Activated T-cell treated with anti-CD3 and anti-CD28 coated beads for 48 hours (primary cell): Measurements from ENCODE around the gene LPO.

ENCODE experiments used
- DNase-seq: peaks from one replicate; pipeline ENCODE4 v3.0.0-alpha.2; 2020; ENCODE audit warnings: low read depth

LPO gene

DNA sequence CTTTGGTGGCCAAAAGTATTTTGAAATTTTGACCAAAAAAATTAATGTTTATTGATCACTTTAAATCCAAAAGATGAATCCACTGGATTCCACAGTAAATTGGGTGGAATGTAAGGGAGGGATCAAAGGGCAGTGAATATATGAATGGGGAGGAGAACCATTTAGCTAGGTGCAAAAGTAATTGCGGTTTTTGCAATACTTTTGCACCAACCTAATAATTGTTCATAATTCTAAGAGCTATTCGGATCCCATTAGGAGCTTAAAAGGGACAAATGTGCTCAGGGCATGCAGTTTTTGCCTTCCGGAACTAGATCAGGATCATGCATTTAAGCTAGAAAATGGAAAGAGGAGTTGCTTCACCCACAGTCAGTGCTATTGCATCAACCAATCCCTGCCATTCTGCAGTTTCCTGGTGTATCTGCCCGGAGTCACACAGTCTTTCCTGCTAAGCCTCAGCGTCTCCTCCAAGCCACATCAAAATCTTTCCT lies at the start of gene LPO:
LPO (plus strand) TSS at position 438 of the 488 bp plus-strand sequence. CDS start 4,396 bp downstream, outside the sequence.
- DNase-seq, result no peak

DNA sequence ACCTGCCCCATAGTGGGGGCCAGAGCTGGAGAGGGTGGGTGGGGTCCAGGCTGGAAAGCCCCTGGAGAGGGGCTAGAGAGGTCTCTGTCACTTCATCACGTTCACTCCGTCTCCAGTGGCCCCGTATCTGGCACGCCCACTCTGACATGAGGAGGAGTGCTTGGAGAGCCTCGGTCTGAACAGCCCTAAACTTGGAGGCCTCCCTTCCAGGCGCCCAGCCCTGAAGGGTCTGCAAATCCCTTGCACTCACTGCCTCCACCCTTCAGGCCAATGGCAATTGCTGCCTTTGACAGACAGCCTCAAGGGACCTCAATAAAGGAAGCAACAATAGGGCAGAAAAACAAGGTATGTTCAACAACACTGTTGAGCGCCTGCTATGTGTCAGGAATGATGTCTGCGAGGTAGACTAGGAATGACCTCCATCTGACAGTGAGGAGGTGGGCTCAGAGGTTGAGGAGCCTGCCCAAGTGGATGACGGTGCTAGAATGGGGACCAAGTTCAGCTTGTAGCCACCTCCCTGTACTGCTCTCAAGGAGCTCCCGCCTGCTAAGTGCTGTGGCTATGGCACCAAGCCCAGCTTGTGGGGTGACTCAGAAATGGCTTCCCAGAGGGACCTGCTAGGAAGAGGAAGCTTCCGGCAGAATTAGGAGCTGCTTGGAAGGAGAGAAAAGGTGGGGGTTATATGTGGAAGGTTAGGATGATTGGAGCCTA lies 48.8 kb upstream of the LPO start:
- no peak for DNase-seq

DNA sequence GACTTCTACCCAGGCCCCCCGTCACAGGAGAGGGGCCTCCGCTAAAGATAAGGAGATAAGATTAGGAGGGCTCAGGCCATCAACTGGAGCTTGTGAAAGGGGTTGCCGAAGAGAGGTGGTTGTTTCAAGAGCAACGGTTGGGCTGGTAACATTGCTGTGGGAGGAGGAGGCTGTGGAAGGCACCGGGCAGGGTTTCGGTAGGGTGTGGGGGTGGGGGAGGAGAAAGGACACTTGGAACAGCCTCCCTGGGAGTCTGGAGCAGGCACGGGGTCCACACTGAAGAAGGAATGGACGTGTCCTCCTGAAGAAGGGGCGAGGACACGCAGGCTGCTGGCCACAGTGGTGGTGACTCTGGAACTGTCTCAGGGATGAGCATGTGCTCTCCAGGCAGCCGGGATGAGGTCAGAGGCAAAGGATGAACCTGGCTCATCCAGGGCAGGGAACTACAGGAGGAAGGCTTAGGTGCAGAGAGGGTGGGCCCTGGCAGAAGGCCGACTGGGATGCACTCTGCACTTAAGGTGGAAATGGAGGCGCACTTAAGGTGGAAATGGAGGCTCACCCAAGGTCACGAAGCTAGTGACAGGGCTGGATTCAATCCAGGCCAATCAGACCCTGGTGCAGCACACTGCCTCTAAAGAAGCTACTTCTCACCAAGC lies 47.0 kb upstream of the LPO start:
- DNase-seq, result no peak

DNA sequence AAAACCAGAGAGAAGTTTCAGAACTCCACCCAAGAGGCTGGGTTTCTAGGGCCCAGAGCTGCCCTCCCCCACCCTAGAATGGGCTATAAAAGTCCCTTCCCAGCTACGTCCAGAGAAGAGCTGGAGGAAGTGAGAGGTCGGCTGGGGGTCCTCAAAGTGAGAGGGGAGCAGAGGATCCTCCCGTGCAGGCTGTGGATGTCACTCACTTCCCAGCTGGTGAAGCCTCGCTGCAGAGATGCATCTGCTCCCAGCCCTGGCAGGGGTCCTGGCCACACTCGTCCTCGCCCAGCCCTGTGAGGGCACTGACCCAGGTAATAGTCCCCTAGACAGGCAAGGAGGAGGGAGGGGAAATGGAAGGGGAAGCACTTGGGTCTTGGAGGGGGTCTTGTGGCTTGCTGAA lies 45.8 kb upstream of the LPO start, which contains the start of gene EPX:
EPX (plus strand) TSS at position 115 of the 400 bp plus-strand sequence; CDS start at position 236, 121 bp downstream.
- no peak for DNase-seq

DNA sequence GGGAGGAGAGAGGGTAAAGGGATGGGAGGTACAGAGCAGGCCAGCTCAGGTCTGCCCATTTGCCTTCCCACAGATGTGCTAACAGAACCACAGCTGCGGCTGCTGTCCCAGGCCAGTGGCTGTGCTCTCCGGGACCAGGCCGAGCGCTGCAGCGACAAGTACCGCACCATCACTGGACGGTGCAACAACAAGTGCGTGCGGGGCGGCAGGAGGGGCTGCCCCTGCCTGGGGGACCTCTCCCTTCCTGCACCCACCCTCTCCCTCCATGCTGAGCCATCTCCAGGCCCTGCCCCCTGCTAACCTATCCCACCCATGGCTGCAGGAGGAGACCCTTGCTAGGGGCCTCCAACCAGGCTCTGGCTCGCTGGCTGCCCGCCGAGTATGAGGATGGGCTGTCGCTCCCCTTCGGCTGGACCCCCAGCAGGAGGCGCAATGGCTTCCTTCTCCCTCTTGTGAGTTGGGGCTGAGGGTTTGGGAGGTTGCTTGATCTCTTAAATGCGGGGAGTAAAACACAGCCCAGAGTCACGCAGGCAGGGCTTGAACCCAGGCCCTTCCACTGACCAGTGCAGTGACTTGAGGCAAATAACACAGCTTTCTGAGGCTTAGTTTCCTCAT lies 44.6 kb upstream of the LPO start:
- DNase-seq, result no peak

DNA sequence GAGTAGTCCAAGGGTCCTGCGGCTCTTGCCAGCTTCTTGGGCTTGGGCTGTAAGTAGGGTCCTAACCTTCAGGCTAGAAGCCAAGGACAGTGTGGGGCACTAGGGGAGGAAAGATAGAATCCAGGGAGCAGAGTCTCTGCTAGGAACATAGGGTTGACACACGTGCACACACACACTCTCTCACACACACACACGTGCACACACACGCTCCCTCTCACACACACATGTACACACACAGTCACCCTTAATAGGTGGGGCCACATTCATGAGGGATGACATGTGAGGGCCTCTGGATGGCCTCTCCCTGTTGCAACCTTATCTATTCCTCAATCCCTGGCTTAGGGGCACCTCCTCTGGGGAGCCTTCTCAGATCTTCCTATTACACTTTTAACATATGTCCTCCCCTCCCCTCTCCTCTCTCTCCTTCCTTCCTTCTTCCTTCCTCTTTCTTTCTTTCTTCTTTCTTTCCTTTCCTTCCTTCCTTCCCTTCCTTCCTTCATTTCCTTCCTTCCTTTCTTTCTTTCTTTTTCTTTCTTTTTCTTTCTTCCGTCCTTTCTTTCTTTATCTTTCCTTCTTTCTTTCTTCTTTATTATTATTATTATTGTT lies 42.8 kb upstream of the LPO start:
- DNase-seq, result no peak

DNA sequence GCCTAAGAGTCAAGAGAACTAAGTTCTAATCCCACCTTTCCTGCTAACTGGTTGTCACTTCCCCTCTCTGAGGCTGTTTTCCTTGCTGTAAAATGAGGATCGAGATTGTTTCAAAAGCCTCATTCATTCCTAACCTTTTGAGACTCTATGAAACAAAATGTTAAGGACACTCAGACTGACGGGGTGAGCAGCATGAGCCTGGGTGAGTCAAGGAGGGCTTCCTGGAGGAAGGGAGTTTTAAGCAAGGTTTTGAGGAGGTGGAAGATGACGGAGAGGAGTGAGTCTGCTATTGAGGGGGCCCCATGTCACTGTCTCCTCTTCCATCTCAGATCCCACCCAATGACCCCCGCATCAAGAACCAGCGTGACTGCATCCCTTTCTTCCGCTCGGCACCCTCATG lies 41.8 kb upstream of the LPO start:
- DNase-seq, result no peak

DNA sequence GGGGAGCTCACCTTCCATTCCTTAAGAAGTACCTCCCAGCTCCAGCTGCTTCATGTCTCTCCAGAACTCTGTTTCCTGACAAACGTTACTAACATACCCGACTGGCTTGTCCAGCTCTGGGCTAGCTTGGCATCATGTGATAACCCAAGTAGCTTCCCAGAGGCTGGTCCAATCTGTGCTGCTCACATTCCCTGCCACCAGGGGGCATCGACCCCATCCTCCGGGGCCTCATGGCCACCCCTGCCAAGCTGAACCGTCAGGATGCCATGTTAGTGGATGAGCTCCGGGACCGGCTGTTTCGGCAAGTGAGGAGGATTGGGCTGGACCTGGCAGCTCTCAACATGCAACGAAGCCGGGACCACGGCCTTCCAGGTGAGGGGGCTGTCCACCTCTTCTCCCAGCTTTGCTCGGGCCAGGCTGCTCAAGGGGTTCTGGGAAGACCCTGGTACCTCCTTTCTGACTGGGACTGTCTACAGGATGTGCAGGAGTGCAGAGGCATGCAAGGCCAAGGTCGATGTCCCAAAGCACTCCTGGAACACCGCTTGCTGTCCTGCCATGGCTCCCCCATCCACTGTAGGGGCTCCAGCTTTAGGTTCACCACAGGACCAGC lies 38.3 kb upstream of the LPO start:
- DNase-seq, result peak; percentile 59

DNA sequence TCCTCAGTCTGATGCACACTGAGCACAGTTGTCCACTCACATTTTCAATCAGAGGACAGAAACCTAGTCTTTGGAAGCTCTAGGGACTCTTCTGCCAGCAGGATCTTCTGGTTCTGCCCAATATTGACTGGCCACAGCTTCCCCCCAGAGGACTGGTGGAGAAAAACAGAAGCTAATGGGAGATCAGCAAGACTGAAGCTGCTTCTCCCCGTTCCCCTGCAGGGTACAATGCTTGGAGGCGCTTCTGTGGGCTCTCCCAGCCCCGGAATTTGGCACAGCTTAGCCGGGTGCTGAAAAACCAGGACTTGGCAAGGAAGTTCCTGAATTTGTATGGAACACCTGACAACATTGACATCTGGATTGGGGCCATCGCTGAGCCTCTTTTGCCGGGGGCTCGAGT lies 35.5 kb upstream of the LPO start:
- no peak for DNase-seq

DNA sequence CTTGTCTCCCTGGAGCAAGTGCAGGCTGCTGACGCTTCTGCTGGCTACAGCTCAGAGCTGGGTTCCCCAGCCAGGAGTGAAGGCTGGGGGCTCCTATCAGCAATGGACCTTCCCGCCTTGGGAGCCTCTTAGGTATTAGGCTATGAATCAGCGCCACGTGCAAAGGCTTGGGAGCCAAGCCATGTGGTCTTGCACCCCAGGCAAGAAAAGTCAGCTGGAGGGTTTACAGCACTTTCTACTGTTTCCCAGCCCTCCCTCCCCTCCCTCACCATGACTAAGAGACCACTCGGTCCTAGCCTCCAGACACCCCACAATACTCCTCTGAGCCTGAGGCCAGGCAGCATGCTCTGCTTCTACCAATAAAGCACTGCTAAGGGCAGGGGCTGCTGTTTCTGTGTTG lies 33.6 kb upstream of the LPO start:
- no peak for DNase-seq

DNA sequence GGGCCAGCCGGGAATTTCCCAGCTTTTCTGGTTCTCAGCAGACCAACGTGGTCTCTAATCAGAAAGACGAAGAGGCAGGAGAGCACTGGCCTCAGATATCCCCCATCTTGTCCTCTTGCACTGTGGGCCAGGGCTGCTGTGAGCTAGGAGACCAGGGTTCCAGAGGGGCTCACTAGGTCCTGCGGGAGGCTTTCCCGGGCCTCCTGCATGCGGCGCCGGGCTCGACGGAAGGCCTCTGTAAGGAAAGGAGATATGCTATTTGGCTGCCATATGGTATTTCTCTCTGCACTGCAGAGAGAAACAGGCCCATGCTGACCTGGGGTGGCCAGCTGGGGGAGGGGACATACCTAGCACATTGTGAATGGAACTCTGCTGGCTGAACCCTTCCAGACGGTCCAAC lies 32.4 kb upstream of the LPO start:
- DNase-seq, result no peak

DNA sequence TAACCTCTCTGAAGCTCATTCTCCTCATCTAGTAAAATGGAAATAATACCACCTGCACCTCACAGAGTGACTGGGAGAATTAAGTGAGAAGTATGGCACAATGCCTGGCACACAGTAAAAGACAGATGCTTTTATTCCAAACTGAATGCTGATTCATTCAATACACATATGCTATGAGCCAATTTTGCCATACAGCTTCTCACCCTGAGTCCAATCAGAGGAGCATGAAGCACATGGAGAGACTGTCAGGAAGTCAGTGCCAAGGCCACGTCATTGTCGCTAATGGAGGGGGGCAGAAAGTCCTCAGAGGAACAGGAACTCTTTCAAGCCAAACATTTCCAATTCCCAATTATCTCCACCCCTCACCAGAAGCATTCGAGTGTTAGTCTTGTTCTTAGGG lies 30.9 kb upstream of the LPO start:
- DNase-seq, result no peak

DNA sequence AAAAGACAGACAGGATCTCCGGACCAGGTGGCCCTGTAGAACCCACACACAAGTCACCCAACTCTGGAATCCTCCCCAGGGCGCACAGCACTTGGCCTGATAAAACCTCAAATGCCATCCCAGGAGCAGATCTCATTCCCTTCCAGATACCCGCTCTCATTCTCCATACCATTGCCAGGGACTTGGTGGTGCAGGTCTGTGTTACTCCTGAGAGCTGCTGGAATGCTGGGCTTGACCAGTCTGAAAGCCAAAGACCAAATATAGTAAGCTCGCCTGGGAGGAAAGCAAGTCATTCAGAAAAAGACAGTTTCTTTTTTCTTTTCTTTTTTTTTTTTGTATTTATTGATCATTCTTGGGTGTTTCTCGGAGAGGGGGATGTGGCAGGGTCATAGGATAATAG lies 30.0 kb upstream of the LPO start:
- no peak for DNase-seq

DNA sequence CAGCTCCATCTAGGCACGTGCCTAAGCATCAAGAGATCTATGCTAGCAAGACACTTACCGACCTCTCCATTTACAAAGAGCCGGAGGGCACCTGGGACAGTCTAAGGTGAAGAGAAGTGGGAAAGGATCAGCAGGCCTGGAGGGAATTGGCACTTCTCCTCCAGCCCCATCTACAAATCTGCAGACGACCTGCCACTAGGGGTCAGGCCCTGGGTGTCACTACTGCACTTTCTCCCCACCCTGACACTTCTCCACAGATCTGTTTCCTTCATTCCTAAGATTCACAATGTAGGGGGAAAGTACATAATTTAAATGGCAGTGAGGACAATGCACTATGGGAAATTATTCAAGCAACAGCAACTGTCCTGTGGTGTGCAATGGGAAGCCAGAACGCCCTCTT lies 27.5 kb upstream of the LPO start:
- no peak for DNase-seq

DNA sequence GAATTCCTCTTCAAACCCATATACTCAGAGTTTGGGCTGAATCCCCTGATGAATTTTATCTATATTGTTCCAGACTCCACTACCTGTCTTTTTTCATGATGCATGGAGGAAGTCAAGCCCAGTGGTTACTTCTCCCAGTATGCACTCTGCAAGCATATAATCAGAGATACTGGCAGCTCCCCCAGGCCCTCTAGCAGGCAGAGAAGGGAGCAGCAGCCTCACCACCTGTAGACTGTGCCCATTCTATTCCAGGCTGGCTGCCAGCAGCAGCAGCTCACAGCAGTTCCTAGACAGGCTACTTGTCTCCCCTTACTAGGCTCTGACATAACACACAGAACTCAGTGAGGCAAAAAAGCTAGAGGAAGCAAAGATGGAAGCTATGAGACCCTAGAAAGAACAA lies 22.7 kb upstream of the LPO start:
- DNase-seq, result no peak

DNA sequence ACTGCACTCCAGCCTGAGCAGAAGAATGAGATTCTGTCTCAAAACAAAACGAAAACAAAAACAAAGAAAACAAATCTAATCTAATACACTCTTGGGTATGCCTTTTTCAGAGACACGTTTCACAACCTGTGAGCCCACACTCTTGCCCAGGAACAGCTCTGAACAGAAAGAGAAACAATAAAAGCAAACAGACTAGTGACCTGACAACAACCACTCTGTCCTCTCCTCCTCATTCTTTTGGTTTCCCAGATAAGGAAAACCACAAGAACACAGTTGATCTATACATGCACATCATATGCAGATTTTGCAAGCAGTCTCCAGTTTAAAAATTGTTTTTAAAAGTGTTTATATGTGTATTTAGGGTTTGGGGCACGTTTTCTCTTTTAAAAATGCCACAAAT lies 20.6 kb upstream of the LPO start:
- no peak for DNase-seq

DNA sequence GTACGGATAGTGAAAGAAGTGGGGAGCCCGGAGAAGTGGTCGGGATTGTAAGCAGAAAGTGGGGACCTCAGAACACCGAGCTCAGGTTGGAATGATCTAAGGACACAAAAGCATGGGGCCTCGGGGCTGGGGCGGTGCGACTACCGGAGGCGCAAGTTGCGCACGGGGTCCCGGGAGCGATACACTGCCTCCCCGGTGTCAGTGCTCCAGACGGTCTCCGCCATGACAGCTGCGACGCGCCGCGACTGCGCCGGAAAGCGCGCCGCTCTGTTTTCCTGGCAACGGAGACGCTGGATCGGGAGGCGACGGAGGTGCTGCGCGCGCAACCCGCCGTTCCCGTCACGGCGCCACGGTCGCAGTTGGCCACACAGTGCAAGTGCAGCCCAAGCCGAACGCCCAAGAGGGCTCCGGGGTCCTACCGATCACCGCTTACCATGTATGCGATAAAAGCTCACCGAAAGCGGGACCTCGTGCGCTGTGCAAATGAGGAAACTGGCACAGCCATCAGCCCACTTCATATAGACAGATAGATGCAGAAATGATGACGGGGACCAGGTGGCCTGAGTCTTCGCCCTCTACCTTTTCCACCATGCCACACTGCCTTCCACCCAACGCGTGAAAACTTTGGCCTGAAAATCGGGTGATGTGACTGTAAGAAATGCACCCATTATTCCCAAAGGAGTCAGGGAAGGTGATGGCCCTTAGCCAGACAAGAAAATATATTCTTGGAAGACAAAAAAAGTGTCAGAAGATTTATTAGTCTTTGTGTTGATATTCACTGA lies 19.2 kb upstream of the LPO start, which contains the start of gene MKS1:
MKS1 (minus strand) TSS at position 249 of the 782 bp plus-strand sequence; CDS start at position 224, 25 bp downstream.
- peak; percentile 97 for DNase-seq

DNA sequence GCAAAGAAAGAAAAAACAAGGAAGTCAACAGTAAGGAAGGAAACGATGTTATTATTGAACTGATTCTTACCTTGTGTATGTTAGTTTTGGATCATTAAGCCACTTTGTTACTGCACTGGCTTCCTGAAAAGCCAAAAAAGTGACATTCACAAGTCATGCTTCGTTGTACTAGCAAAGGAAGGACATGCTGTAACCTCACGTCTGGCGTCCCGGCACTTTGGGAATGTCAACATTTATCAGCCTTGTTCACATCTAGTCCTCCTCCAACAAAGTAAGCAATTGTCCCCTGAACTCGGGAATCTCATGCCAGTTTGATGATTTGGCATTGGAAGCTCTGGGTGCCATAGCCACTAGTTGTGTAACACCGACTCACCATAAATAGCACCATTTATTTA lies 18.6 kb upstream of the LPO start:
- no peak for DNase-seq

DNA sequence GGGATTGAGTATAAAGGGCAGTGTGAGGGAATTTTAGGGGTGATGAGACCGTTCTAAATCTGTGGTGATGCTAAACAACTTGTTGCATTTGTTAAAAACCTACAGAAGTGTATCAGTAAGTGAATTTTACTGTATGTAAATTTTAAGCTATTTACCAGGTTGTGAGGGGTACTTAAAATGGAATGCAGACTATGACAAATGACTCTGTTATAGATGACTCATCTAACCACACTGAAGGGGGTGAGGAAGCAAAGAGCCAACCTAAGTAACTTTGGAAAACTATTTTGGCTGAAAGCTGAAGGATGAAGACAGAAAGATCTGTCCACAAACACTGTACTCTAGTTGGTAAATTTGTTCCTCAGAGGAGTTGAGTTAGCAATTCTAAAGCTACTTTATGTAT lies 14.1 kb upstream of the LPO start:
- DNase-seq, result no peak

DNA sequence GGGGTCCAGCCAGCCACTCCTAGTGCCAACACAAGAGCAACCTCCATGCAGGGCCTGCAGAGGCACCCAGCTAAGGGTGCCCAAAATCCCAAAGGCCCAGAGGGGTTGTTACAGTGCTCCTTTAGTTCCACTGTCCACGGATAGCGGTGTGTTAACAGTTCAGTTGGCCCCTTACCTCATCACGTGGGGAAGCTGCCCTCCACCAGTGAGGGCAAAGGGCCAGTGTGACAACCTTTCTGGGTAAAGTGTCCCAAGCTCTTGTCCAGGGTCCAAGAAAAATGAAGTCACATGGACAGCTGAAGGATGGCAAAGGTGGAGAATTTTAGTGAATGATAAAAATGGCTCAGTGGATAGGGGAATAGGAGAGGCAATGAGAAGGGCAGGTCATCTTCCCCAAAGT lies 10.7 kb upstream of the LPO start:
- DNase-seq, result no peak

DNA sequence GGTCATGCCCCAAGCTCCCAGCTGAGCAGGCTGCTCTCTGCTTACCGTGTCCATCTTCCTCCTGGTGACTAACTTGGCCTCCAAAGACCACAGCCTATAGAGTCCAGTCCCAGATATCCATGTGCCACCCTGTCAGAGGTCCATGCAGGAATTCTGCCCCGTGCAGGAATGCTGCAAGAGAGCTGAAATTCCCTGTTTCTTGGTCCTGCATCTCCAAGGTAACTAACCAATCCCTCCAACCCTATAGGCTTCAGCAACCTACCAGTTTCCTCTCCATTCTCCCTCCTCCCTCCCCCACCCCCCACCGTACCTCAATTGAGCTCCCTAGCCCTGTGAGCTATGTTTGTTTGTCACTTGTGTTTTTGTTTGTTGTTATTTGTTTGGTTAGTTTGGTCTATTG lies 9.7 kb upstream of the LPO start:
- no peak for DNase-seq

DNA sequence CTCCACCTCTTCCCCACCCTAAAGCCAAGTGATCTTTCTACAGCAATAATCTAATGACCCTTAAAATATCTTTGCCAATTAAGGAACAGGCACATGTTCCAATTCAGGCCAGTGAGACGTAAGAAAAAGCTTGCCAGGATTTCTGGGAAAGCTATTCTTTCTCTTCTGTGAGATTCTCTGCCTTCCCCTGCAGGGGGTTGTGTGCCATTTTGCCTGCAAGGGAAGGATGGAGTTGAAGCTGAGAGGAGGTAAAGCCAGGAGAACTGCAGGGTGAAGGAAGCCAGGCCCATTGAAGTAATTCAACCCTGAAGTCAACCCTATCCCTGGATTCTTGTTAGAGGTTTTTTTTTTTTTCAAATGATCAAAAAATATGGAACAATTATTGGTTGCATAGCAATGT lies 9.0 kb upstream of the LPO start:
- no peak for DNase-seq
